Suprapubic skin (tissue), 4 donors: ENCODE data around the gene CALCOCO2. TPM values are rescaled to one million over a fixed set of nuclear protein-coding genes. Genes with fewer than 3 reads are reported as not detected.
A peak's percentile ranks its signal among the peaks of the same experiment; 100 is the strongest.

Experiments
- DNase-seq, 2 donors: peaks; one replicate each; pipeline ENCODE4 v3.0.0-alpha.2; 2019; ENCODE audit warnings: low spot score in 2 of 2
- H3K27ac ChIP-seq: fragments of 200-600 bp; sonication (generic); one replicate; pipeline ENCODE4 v1.5.1; 2019
- H3K27me3 ChIP-seq: fragments of 200-600 bp; sonication (generic); one replicate; pipeline ENCODE4 v1.5.1; 2019
- H3K36me3 ChIP-seq: fragments of 200-600 bp; sonication (generic); one replicate; pipeline ENCODE4 v1.5.1; 2019
- H3K4me1 ChIP-seq: fragments of 200-600 bp; sonication (generic); one replicate; pipeline ENCODE4 v1.5.1; 2019
- H3K4me3 ChIP-seq: fragments of 200-600 bp; sonication (generic); one replicate; pipeline ENCODE4 v1.5.1; 2019; ENCODE audit warnings: mild to moderate bottlenecking
- H3K9me3 ChIP-seq: fragments of 200-600 bp; sonication (generic); one replicate; pipeline ENCODE4 v1.5.1; 2019
- CTCF ChIP-seq, 2 donors: fragments of 200-600 bp in 1 of 2; fragments of 450-650 bp in 1 of 2; sonication (generic) in 1 of 2; IDR thresholded peaks; one replicate each; pipeline ENCODE4 v1.5.1; 2016 to 2019; ENCODE audit warnings: antibody characterized with exemption in 2 of 2, mild to moderate bottlenecking in 1 of 2, moderate library complexity in 1 of 2
- EP300 ChIP-seq: sonication (generic); formaldehyde crosslinking; IDR thresholded peaks from one replicate; pipeline ENCODE4 v1.6.1; 2017; ENCODE audit warnings: antibody characterized with exemption
- POLR2A ChIP-seq, 2 donors: fragments of 450-650 bp; IDR thresholded peaks; one replicate each; pipeline ENCODE4 v1.6.1; 2017; ENCODE audit warnings: antibody characterized with exemption in 2 of 2, mild to moderate bottlenecking in 2 of 2, moderate library complexity in 2 of 2
- POLR2AphosphoS5 ChIP-seq, 3 donors: sonication (generic); formaldehyde crosslinking; IDR thresholded peaks; one replicate each; pipeline ENCODE4 v1.6.1; 2017; ENCODE audit warnings: antibody characterized with exemption in 3 of 3
- WGBS: methylation state at CpG from one replicate; pipeline ENCODE4 v1.1.5; 2018; 5-methylcytosine and 5-hydroxymethylcytosine counted together
- total RNA-seq, 4 donors: library from RNA; depleted of rRNA; stranded (reverse); fragments of >200 nt; gene quantifications; one replicate each; pipeline ENCODE4 v1.1.0, GENCODE V29; 2016

The CALCOCO2 gene
- total RNA-seq, 4 donors from 2014 or later = 87.2 to 133 (median 102) TPM

GRCh38 chr17:48909783-48910182 lies 78.9 kb downstream of the CALCOCO2 start:
- TF ChIP-seq POLR2AphosphoS5 (IDR thresholded peaks at IDR 0.05) (no peak), POLR2A (IDR thresholded peaks at IDR 0.05) (no peak), CTCF (IDR thresholded peaks at IDR 0.05) (no peak), EP300 (no peak)
- peaks cover 41% of the 10 kb centered on the region for H3K4me1 ChIP-seq
- no peaks in the 10 kb centered on the region for H3K27me3 ChIP-seq
- 55% methylated on average over 4 of the region's 4 CpGs for WGBS
- peaks cover 13% of the 10 kb centered on the region for H3K36me3 ChIP-seq
- H3K4me3 ChIP-seq = peak overlapping the region; percentile 96
- H3K9me3 ChIP-seq = no peaks in the 10 kb centered on the region
- DNase-seq = no peak
- H3K27ac ChIP-seq = no peak overlapping the region

- no peaks in the 10 kb centered on the region for H3K9me3 ChIP-seq
- 57% methylated on average over 2 of the region's 2 CpGs for WGBS
- H3K27ac ChIP-seq = no peak overlapping the region
- peak overlapping the region; percentile 96 for H3K4me3 ChIP-seq
- DNase-seq = no peak
- TF ChIP-seq EP300 (no peak), POLR2AphosphoS5 (IDR thresholded peaks at IDR 0.05) (no peak), CTCF (IDR thresholded peaks at IDR 0.05) (no peak), POLR2A (IDR thresholded peaks at IDR 0.05) (no peak)
- H3K4me1 ChIP-seq = peaks cover 46% of the 10 kb centered on the region
- peaks cover 13% of the 10 kb centered on the region for H3K36me3 ChIP-seq
- H3K27me3 ChIP-seq = no peaks in the 10 kb centered on the region
Observed at GRCh38 chr17:48910370-48910769, 79.5 kb downstream of the CALCOCO2 start.

GRCh38 chr17:48912476-48912875 lies 81.6 kb downstream of the CALCOCO2 start:
- Histone ChIP-seq H3K27ac (no peak overlapping the region), H3K9me3 (no peaks in the 10 kb centered on the region), H3K4me1 (peaks cover 52% of the 10 kb centered on the region), H3K27me3 (no peaks in the 10 kb centered on the region), H3K36me3 (peaks cover 29% of the 10 kb centered on the region), H3K4me3 (no peak overlapping the region)
- 96% methylated on average over 2 of the region's 2 CpGs for WGBS
- TF ChIP-seq CTCF (IDR thresholded peaks at IDR 0.05) = no peak
- no peak for TF ChIP-seq EP300
- no peak for TF ChIP-seq POLR2A (IDR thresholded peaks at IDR 0.05)
- TF ChIP-seq POLR2AphosphoS5 (IDR thresholded peaks at IDR 0.05) = no peak
- no peak for DNase-seq

Other genes starting within 250 kb of the CALCOCO2 start
- 10 to 100 TPM in 1 of 4 donors, 1 to 10 TPM in 3; 2.3 to 20.8 (median 3.9) TPM for gene HOXB3, start 240.8 kb upstream of the CALCOCO2 start, total RNA-seq
- gene HOXB5, start 237.3 kb upstream of the CALCOCO2 start, total RNA-seq = under 1 TPM in 2 of 4 donors, not detected in 2; 0.72 to 0.80 TPM
- gene HOXB6, start 226.0 kb upstream of the CALCOCO2 start, total RNA-seq = 1 to 10 TPM in 2 of 4 donors, under 1 TPM in 1, not detected in 1; 0.39 to 4.5 (median 1.3) TPM
- 1 to 10 TPM in 3 of 4 donors, under 1 TPM in 1; 0.95 to 3.6 (median 2.4) TPM for gene HOXB7, start 220.0 kb upstream of the CALCOCO2 start, total RNA-seq
- gene HOXB8, start 215.7 kb upstream of the CALCOCO2 start, total RNA-seq = not detected
- gene HOXB9, start 204.7 kb upstream of the CALCOCO2 start, total RNA-seq = under 1 TPM in 2 of 4 donors, not detected in 2; 0.23 to 0.42 TPM
- not detected for gene PRAC1, start 108.5 kb upstream of the CALCOCO2 start, total RNA-seq
- not detected for gene PRAC2, start 107.8 kb upstream of the CALCOCO2 start, total RNA-seq
- not detected for gene HOXB13, start 102.3 kb upstream of the CALCOCO2 start, total RNA-seq
- not detected for gene TTLL6, start 13.8 kb upstream of the CALCOCO2 start, total RNA-seq
- gene ATP5MC1, start 61.8 kb downstream of the CALCOCO2 start, total RNA-seq = 100 to 1,000 TPM in 3 of 4 donors, 10 to 100 TPM in 1; 79.8 to 128 (median 112) TPM
- gene UBE2Z, start 77.4 kb downstream of the CALCOCO2 start, total RNA-seq = 10 to 100 TPM; 57.2 to 73.2 (median 69.7) TPM
- 10 to 100 TPM; 41.1 to 80.1 (median 63.6) TPM for gene SNF8, start 113.8 kb downstream of the CALCOCO2 start, total RNA-seq
- not detected for gene GIP, start 137.6 kb downstream of the CALCOCO2 start, total RNA-seq
- not detected for gene IGF2BP1, start 166.3 kb downstream of the CALCOCO2 start, total RNA-seq